Embryonic facial prominence (tissue), 1 donor: ENCODE results near the gene STX1B.
"Not testable (repeated sequence)": the region's sequence is repeated elsewhere in the genome, so short reads cannot be mapped to it uniquely, and the experiment has no call there.

Source experiments
- DNase-seq: peaks from one replicate; pipeline ENCODE4 v3.0.0-alpha.2; 2016; ENCODE audit errors: extremely low spot score

Gene STX1B

GRCh38 chr16:30951750-30952149 is 58.7 kb downstream of the STX1B start:
- no peak for DNase-seq

GRCh38 chr16:30951193-30951592 is 59.2 kb downstream of the STX1B start:
- DNase-seq = no peak

- DNase-seq = no peak
Observed at GRCh38 chr16:30950516-30951065, 59.8 kb downstream of the STX1B start.

DNA sequence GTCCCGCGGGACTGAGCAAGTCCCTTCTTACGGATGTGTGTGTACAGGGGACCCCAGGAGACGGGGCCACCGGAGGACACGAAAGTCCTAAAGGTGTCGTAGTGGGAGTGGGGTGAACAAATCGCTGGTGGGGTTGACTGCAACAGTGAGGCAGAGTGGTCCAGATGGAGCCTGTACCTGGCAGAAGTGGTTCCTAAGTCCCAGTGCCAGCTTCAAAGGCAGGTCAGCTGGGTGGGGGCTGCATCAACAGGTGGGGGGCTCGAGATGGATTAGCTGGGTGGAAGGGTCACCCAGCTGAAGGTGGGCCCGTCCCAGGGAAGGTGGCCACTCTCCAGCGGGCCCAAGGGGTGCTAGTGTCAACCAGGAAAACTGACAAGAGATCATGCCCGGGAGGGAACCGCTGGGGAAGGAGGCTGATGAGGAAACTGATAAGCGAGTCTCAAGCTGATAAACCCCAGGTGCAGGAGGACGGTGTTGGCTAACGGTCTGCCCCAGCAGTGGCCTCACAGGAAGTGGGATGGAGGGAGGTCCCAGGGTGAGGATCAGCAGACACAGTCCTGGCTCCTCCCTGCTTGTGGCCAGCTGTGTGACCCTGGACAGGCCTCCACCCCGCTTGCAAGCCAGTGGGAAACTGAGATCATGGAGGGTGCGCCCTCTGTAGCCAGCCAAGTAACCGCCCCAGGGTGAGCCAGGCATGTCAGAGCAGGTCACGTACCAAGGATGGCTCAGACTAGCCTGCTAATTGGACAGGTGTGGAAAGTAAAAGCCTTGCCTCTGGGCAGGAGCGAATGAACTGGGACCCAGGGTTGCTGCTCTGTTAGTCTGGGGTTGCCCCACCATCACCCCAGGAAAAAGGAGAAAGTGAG is 60.6 kb downstream of the STX1B start:
- no peak for DNase-seq

GRCh38 chr16:30948667-30949649 is 61.5 kb downstream of the STX1B start, which contains the start of gene ORAI3:
TSS of gene ORAI3 (plus strand) at chr16:30949068. CDS start at chr16:30949290, 222 bp downstream.
- peak; percentile 52 for DNase-seq

GRCh38 chr16:30947859-30948666 is 62.4 kb downstream of the STX1B start:
- DNase-seq = peak; percentile 99

DNA sequence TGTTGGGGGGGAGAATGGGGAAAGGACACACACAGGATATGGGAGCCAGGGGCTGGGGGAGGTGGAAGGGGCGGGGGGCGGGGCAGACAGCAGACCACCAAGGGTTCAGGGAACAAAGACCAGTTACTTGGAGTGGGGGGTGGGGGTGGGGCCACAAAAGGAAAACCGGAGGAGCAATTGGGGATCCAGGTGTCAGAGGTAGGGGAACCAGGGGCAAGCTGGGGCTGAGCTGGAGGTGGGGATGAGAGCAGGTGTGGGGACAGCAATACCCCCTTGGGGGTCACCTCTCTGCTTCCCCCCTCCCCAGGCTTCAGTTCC is 62.9 kb downstream of the STX1B start:
- no peak for DNase-seq

- no peak for DNase-seq
Observed at GRCh38 chr16:30946671-30947540, 63.5 kb downstream of the STX1B start.

- DNase-seq = no peak
Observed at GRCh38 chr16:30944352-30944751, 66.1 kb downstream of the STX1B start.

DNA sequence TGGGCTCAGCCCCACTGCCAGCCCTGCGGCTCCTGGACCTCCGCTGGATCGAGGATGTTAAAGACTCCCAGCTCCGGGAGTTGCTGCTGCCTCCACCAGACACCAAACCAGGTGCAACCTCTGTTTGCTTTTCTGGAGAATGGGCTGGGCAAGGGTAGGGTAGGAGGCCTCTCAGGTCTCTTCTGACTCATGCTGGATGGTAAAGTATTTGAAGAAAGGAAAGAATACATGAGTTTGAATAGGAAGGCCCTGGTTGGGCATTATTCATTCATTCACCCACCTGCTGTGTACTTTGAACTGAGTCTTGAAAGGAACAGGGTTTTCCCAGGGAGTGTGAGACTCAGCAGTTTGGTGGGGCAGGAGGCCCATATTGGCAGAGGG is 68.0 kb downstream of the STX1B start:
- DNase-seq = no peak

- no peak for DNase-seq
Observed at GRCh38 chr16:30941600-30942425, 68.6 kb downstream of the STX1B start.

DNA sequence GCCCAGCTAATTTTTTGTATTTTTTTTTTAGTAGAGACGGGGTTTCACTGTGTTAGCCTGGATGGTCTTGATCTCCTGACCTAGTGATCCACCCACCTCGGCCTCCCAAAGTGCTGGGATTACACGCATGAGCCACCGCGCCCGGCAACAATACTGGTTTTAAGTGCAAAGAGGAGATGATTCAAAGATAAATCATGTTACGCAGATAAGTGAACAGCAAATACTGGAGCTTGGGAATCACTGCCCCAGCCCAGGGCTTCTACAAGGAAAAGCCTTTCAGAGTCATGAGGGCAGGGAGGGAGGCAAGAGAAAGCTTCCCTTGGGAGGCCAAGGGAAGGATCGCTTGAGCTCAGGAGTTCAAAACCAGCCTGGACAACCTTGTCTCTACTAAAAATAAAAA is 70.9 kb downstream of the STX1B start:
- DNase-seq = not testable (repeated sequence)
